Colon (tissue), 2 donors: Measurements from ENCODE around the gene AUH.
A peak's percentile ranks its signal among the peaks of the same experiment; 100 is the strongest.
"Not testable (repeated sequence)": the region's sequence is repeated elsewhere in the genome, so short reads cannot be mapped to it uniquely, and the experiment has no call there.

Source experiments
- FAIRE-seq: peaks from 2 replicates; lab custom pipeline; 2012; peaks lifted over from hg19 to GRCh38; lab: Jason Lieb, UNC
- donor health status: control.
- donor health status: control.

Gene AUH

GRCh38 chr9:91207729-91208418 is 153.8 kb downstream of the AUH start:
- peak; percentile 24 for FAIRE-seq

GRCh38 chr9:91207397-91207728 is 154.4 kb downstream of the AUH start:
- FAIRE-seq, result no peak

- no peak for FAIRE-seq
Measured at GRCh38 chr9:91206806-91207205, 154.9 kb downstream of the AUH start.

GRCh38 chr9:91202736-91203283 is 158.9 kb downstream of the AUH start:
- FAIRE-seq, result no peak

GRCh38 chr9:91200692-91201336 is 160.9 kb downstream of the AUH start:
- FAIRE-seq, result no peak

- FAIRE-seq, result peak; percentile 88
Measured at GRCh38 chr9:91199739-91200497, 161.8 kb downstream of the AUH start.

- FAIRE-seq, result not testable (repeated sequence)
Measured at GRCh38 chr9:91198881-91199280, 162.8 kb downstream of the AUH start.

- no peak for FAIRE-seq
Measured at GRCh38 chr9:91198405-91198804, 163.3 kb downstream of the AUH start.

DNA sequence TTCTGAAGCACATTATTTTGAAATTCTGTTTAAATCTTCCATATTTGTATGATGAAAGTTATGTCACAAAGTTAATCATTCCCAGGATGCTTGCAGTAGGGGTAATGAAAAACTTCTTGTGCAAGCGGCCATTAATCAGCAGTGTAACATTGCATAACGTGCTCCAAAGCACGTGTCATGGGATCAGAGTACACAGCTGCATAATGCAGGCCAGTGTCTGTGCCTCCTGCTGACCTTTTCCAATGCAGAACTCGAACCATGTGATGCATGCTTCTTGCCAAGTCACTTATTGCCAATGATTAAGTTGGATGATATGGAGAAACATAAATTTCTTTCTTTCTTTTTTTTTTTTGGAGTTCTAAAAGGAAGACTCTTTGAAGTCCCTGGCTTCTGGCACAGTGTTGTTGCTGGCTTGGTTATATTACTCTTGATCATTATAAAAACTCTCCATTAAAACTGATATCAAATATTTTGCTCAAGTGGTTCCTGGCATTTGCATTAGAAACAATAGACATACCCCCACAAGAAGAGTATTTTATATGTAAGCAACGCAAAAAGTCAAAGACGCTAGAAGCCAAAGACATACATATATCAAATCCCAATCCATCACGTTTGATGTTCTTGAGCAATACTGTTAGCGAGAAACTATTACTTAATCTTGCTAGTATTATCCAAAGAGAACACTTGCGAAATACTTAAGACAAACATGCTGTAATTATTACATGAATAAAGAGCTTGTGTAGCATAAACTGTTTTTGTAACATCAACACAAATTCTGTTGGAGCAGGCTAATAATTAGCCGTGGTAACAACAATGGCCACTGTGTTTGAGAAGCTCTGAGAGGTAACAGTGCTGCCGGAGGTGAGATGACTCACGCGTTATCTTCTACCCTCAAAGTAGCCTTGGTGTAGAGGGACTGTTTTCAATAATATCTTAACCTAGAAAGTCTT is 164.2 kb downstream of the AUH start:
- peak; percentile 72 for FAIRE-seq

DNA sequence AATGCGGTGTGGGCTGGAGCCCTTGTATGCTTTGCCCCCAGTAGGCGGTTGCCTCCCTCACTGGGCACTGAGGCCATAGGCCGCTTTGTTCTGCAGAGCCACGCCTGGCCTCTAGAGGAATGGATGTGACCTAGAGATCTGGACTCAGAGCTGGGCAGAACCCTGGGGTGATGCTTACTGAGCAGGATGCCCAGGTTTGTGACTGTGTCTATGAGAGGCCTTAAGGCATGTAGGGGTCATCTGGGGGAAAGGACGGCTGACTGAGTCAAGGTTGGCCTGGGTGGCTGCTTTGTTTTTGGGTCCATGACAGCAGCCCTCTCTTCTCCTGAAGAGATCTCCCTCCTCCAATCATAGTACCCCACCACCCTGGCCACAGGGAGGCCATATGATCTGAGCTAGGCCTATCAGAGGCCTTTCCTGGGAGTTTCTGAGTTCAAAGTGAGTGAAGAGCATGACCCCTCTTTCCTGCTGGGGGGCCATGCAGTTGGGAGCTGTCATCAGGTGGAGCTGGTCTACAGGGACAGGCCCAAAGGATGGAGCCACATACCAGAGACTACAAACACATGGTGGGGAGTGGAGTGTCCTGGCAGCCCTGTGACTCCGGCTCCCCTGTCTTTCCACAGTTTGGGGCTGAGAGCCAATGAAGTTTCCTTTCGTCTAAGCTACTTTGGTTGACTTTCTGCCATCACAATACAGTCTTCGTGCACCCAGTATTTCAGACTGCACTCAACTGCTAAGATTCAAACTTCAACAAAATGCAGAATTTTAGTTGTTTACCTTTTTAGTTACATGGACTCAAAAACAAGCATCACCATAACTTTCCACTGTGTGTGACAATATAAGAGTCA is 165.4 kb downstream of the AUH start:
- no peak for FAIRE-seq

- FAIRE-seq, result no peak
Measured at GRCh38 chr9:91195372-91196012, 166.2 kb downstream of the AUH start.

DNA sequence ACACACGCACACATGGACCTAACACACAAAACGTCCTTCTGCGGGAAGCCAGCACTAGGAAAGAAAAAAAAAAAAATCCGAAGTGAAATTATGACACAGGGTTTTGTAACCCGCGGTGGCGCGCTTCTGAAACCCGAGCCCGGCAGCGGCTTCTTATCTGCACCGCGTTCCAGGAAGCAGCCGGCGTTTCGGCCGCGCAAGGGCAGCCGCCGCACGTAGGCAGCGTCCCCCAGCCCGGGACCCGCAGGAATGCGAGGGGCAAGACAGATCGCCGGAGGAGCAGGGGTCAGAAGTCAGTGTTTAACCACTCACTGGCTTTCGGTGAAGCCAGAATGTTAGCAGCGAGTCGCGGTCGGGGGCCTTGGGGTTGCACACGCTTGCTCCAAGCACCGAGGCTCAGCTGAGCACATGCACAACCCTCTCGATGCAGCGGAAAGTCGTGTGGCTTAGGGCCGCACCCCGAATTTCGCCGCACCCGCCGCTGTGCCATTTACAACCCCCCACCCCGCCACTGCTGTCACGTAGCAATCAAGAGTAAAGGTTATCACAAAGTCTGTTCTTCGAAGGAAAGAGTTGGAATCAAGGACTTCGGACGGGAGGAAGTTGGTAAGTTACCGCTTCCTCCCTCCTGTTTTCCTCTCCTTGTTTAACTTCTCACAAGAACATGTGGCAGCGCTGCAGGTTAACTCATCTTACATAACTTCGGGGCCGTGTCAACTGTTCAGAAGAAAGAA is 167.9 kb downstream of the AUH start:
- FAIRE-seq, result no peak

- FAIRE-seq, result no peak
Measured at GRCh38 chr9:91193087-91193657, 168.5 kb downstream of the AUH start.

GRCh38 chr9:91192381-91193086 is 169.2 kb downstream of the AUH start:
- no peak for FAIRE-seq

DNA sequence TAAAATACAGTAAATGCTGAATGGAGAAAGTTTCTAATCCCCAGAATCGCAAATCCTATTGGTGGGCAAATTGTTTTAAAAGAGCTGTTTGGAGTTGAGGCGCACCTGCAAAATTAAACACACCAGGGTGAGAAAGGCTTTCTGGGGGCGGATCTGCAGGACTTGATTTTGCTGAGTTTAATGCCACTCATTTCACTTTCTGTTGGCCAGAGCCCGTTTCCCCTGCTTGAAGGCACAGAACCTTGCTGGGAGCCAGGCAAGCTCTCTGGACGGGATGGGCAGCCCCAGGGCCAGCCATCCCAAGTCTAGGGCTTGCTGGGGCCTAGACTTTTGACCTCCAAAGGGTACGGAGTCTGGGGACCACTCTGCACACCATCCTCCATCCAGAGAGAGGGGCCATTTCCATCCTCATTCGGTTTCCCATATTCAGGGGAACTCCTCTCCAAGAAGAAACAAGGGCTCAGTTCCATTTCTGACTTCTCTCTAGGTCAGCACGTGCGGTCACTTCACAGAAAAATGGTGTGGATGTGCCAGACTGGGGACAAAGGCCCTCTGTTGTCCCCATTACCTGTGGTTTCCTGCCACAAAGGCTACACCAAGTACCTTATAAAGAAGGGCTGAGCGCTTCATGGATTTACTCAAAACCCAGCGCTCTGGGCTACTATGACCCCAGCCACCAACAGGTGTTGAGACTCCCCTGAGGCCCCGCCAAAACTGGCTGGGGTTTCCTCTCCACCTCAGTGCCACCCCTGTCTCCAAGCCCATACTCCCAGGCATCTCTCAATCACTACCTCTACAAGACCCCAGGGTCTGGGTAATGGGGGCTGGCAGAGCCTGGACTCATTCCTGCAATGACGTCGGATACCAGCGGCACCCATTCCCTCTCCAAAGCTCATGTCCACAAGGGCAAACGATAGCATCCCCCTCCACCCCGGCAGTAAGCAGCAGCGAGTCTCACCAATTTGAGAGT is 170.0 kb downstream of the AUH start:
- no peak for FAIRE-seq

DNA sequence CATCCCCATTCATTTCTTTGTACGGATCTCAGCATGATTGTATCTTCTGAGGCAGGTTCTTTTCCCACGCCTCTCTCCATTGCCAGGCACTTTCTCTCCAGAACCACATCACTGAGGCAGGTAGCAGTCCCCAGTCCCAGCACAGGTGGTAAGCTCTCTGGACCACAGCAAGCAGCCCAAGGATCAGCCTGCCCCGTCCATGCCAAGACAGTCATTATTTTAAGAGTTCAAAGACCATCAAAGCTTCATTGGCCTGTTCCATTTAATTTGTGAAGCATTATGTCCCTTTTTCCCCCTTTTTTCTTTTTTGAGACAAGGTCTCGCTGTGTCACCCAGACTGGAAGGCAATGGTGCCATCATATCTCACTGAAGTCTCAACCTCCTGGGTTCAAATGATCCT is 171.7 kb downstream of the AUH start:
- no peak for FAIRE-seq
